ENCODE measurements around the gene MRPL16.

MRPL16 gene

DNA sequence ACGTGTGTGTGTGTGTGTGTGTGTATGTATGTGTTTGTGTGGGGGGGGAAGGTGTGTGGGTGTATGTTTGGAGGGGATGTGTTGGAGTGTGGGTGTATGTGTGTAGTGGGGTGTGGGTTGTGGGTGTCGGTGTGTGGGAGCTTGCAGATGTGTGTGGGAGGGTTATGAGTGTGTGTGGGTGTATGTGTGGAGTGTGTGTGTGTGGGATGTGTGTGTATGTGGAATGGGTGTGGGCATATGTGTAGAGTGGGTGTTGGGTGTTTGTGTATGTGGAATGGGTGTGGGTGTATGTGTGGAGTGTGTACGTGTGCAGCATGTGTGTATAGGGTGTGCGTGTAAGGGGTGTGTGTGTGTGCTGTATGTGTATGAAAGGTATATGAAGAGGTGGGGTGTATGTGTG lies 40.8 kb downstream of the MRPL16 start:
- no peak for DNase-seq

DNA sequence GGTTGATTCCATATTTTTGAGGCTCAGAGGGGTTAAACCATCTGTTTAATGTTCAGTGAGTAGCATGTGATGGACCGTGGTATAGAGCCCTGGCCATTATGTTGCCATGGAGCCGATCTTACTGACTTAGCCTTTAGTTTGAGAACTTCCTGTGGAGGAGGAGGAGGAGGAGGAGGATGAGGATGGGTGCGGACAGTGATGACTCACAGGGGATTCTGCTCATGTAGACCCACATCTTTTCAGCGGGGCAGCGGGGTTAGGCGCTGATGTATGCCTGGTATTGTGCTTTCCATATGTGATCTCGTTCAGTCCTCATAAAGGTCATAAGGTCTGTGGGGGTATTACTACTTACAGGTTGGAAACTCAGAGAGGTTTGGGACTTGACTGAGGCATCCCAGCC lies 41.5 kb downstream of the MRPL16 start:
- no peak for DNase-seq

DNA sequence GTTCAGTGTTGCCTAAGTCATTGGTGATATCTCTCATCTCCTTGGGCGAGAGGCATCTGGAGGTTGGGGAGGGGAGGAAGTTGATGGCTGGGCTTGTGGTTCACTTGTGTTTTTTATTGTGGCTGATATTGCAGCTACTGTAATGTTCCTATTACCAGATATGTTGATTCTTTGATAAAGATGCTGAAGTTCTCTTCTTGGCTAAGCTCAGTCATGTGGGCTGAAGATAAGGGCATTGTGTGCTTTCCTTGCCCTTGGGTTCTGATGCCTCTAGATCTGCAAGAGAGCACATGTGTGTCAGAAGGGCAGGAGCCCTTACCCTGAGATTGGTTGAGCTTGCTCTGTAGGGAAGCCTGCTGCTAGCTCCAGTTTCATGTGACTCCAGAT lies 43.4 kb downstream of the MRPL16 start:
- no peak for DNase-seq

DNA sequence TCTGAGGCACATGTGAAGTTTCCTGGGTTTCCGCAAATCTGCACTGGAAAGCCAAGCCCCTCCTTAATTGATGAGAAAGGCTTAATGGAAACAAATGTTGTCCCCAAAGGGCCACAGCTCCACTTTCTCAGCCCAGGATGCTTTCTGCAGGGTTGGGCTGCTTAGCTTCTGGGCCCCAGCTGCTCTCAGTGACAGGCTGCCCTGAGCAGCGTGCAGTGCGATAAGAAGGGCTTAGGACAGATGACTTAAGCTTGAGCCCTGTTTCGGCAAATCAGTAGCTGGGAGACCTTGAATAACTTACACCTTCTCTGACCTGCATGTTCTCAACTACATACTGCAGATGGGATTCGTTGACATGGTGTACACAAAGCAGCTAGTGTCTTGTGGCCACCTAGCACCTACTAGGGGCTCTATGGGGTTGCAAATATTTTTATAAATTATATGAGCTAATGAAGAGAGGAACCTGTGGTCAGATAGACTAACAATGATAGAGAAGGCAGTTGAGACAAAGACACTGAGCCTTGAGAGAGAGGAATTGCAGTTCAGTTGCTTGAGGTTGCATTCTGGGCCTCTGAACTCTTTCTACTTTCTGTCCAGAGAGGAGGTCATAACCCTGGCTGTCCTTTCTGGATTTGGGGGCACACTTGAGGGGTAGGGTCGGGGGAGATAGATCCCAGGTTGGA lies 43.9 kb downstream of the MRPL16 start:
- no peak for DNase-seq

DNA sequence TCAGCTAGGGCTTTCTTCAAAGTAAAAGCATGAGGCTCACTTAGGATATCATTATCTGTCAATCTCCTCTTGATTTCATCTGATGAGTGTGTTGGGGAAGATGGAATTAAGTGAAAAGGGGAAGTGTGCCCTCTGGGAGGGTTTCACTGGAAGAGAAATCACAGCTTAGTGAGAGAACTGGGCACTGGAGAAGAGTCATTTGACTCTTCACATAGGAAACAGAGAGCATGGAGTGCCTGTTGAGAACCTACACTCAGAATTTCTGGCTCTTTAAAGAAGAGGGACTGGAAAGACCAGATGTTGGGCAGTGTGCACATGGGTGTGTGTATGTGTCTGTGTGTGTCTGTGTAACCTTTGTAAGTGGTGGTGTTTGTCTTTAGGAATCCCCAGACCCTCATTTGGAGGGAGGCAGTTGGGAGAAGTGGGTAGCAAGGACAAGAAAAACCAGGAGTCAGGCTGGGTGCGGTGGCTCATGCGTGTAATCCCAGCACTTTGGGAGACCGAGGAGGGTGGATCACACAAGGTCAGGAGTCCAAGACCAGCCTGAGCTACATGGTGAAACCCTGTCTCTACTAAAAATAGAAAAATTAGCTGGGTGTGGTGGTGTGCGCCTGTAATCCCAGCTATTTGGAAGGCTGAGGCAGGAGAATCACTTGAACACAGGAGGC lies 45.4 kb downstream of the MRPL16 start:
- no peak for DNase-seq

DNA sequence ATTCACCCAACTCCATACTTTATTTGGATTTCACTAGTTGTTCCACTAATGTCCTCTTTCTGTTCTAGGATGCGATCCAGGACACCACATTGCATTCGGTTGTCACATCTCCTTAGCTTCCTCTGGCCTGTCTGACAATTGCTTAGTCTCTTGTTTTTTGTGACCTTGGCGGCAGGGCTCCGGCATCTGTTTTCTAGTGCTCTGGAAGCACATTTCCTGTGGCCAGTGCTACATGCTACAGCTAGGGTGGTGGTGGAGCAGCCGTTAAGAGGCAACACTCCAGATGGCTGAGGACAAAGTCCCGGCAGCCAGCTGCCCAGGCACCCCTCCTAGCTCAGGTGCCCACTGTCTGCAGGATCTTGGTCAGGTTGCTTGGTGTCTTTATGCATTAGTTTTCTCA lies 48.6 kb downstream of the MRPL16 start:
- DNase-seq, result no peak

DNA sequence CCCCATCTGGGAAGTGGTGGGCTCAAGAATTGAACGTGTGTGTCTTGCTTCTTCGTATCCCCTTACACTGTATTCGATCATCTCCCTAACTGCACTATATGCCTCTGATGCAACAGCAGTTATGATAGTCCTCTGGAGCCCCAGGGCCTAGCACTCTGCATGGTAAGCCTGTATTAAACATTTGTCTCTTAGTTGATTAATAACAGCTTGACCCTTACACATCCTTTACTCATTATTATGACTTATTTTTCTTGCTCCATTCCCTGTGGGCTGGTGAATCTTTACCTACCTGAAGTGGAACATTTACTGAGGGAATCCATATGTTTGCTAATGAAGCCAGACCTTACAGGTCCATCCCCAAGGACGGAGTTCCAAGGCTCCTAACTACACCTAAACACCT lies 49.8 kb downstream of the MRPL16 start:
- no peak for DNase-seq

DNA sequence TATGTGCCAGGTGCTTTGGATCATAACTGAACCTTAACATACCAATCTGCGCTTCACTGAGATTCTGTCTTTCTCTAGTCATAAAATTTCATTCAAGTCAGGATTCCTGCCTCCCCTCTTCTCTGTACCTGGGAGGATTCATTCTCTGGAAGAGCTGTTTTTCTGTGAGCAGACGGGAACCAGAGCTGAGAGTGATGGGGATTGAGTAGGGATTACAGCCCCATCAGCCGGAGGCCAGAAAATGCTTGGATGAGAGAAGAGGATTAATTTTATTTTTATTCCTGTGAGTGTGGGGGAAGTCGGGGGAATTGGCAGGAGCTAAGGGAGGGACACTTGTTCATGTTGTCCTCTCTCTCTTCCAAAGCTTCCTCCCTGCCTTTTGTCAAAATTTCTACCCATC lies 50.7 kb downstream of the MRPL16 start:
- no peak for DNase-seq

DNA sequence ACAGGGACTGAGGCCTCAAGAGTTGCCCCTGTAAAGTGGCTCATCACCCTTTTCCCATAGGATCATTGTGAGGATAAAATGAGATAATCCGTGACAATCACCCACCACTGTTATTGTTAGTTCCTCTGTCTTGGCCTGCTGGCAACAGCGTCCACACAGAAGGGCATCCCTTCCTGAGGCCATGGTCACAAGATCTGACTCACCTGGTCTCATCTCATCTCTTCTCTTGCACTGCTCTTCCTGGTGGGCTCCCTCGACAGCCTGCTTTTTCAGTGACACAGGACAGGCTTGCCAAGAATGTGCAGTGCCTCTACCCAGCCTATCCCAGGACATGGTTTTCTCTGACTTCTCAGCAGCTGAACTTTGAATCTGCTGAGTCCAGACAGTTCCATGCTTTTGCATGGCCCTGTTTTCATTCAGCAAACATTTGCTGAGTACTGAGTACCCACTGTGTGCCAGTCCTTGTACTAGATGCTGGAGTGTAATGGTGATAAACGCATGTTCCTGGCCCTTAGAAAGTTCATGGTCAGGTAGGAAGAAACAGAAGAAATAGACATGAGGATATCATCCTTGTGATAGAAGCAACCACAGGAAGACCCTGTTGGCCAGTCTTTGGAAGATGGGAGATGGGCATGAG lies 52.1 kb downstream of the MRPL16 start:
- DNase-seq, result no peak

DNA sequence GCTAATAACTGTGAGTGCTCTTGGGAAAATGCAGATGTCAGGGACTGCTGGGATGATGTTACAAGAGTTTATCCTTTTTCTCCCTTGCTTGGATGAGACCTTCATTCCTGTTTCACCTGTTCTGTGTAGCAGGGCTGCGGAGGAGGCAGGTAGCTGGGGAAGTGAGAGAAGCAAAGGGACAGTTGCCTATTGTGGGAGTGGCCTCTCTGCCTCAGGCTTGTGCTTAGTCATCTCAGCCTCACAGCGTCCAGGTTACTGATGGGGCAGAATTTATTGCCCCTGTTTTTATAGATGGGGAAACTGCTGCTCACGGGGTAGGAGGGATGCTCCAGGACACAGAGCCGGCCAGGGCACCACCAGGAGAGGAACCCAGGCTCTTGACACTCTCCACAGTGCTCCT lies 53.7 kb downstream of the MRPL16 start:
- no peak for DNase-seq

DNA sequence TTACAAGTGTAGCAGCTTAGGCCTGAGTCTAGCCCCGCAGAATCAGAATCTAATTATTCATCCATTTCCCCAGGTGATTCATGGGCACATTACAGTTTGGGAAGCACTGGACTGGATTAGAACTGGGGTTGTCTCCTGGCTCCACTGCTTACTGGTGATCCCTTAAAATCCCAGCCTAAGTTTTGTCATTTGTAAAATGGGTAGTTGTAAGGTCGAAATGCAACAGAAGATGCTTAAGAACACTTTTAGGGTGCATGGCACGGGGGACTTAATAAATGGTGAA lies 54.1 kb downstream of the MRPL16 start:
- no peak for DNase-seq
